ENCODE measurements around the gene TRAM2. TPM values are rescaled to one million over a fixed set of nuclear protein-coding genes. Genes with fewer than 3 reads are reported as not detected.
A peak's percentile ranks its signal among the peaks of the same experiment; 100 is the strongest.

The TRAM2 gene
- total and polyA plus RNA-seq, 3 donors from 2014 or later = 21.1 to 34.7 (median 26.1) TPM

DNA sequence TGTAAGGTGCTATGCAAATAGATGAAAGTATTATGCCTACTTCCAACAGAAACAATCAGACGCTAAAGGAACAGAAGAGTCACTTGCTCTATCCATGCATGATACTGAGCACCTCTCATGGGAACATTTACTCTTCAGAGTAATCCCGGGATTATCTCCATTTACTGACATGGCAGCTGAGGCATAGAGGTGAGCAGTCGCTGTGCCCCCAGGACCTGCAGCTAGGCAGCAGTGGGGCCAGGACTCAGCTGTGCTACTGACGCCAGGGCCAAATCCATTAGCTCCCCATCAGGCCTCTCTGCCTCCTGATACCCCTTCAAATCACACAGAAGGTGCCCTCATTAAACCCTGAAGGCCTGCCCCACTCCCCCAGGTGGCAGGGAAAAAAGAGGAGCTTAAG is 51.9 kb downstream of the TRAM2 start:
- Histone ChIP-seq H3K27ac (no peak overlapping the region), H3K4me1 (peaks cover 13% of the 10 kb centered on the region), H3K27me3 (no peaks in the 10 kb centered on the region), H3K9me3 (no peaks in the 10 kb centered on the region), H3K36me3 (ENCODE audit: low read depth, missing control alignments) (no peaks in the 10 kb centered on the region), H3K4me3 (no peak overlapping the region)
- no peak for DNase-seq
- intact Hi-C loops (cut with DNase I; ENCODE audit: low total_unique reads) = no loop called here
- WGBS, 2 donors = 85 to 90% methylated on average over 4 of the region's 4 CpGs
- TF ChIP-seq, protein P1, sequence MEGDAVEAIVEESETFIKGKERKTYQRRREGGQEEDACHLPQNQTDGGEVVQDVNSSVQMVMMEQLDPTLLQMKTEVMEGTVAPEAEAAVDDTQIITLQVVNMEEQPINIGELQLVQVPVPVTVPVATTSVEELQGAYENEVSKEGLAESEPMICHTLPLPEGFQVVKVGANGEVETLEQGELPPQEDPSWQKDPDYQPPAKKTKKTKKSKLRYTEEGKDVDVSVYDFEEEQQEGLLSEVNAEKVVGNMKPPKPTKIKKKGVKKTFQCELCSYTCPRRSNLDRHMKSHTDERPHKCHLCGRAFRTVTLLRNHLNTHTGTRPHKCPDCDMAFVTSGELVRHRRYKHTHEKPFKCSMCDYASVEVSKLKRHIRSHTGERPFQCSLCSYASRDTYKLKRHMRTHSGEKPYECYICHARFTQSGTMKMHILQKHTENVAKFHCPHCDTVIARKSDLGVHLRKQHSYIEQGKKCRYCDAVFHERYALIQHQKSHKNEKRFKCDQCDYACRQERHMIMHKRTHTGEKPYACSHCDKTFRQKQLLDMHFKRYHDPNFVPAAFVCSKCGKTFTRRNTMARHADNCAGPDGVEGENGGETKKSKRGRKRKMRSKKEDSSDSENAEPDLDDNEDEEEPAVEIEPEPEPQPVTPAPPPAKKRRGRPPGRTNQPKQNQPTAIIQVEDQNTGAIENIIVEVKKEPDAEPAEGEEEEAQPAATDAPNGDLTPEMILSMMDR (IDR thresholded peaks at IDR 0.05) = no peak
- TF ChIP-seq POLR2A (IDR thresholded peaks at IDR 0.05) = no peak

- no peak for DNase-seq
- Histone ChIP-seq H3K4me1 (peaks cover 16% of the 10 kb centered on the region), H3K36me3 (ENCODE audit: low read depth, missing control alignments) (no peaks in the 10 kb centered on the region), H3K4me3 (no peak overlapping the region), H3K27me3 (no peaks in the 10 kb centered on the region), H3K9me3 (no peaks in the 10 kb centered on the region), H3K27ac (no peak overlapping the region)
- WGBS, 2 donors = 81 to 82% methylated on average over 6 of the region's 6 CpGs
- intact Hi-C loops (cut with DNase I; ENCODE audit: low total_unique reads) = no loop called here
- TF ChIP-seq, protein P1 (IDR thresholded peaks at IDR 0.05) = no peak
- no peak for TF ChIP-seq POLR2A (IDR thresholded peaks at IDR 0.05)
Observed at GRCh38 chr6:52523378-52524142, 53.3 kb downstream of the TRAM2 start.

- H3K27ac ChIP-seq = peak overlapping the region in 1 of 2 donors; percentile 25
- 74 to 85% methylated on average over 3 of the region's 3 CpGs for WGBS, 2 donors
Observed at GRCh38 chr6:52522655-52523054, 54.2 kb downstream of the TRAM2 start.

DNA sequence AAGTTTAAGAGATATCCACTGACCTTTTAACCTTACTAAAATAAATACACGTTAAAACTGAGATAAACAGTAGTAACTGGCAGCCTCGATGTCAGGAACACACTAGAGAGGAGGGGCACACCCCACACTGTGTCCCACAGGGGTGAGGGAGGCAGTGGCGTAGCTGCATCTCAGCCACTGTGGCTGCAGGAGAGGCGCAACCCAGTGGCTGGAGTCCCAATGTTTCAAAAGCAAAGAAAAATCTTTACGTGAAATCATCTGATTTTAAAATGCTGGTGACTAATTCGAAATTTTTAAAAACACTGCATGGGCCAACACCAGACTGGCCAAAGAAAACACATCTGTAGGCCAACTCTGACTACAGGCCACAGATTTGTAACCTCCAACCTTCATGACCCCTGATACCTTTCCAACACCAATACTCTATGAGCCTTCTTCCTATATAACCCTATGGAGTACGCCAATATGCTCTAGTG is 54.7 kb downstream of the TRAM2 start:
- intact Hi-C loops (cut with DNase I; ENCODE audit: low total_unique reads) = no loop called here
- Histone ChIP-seq H3K4me1 (peaks cover 29% of the 10 kb centered on the region), H3K36me3 (ENCODE audit: low read depth, missing control alignments) (no peaks in the 10 kb centered on the region), H3K27me3 (no peaks in the 10 kb centered on the region), H3K27ac (peak overlapping the region in 1 of 2 donors; percentile 25), H3K4me3 (no peak overlapping the region), H3K9me3 (no peaks in the 10 kb centered on the region)
- WGBS, 2 donors = 52 to 57% methylated on average over 7 of the region's 7 CpGs
- TF ChIP-seq POLR2A (IDR thresholded peaks at IDR 0.05) = no peak
- TF ChIP-seq, protein P1 (IDR thresholded peaks at IDR 0.05) = no peak
- DNase-seq = no peak

More at GRCh38 chr6:52522655-52523054, 54.2 kb downstream of the TRAM2 start:
- Histone ChIP-seq H3K4me1 (peaks cover 25% of the 10 kb centered on the region), H3K27me3 (no peaks in the 10 kb centered on the region), H3K4me3 (no peak overlapping the region), H3K36me3 (ENCODE audit: low read depth, missing control alignments) (no peaks in the 10 kb centered on the region), H3K9me3 (no peaks in the 10 kb centered on the region)
- DNase-seq = no peak
- intact Hi-C loops (cut with DNase I; ENCODE audit: low total_unique reads) = no loop called here
- TF ChIP-seq, protein P1 (IDR thresholded peaks at IDR 0.05) = no peak
- no peak for TF ChIP-seq POLR2A (IDR thresholded peaks at IDR 0.05)

Data from testis (tissue), 3 donors.